Measurements from ENCODE around the gene MAVS.

DNA sequence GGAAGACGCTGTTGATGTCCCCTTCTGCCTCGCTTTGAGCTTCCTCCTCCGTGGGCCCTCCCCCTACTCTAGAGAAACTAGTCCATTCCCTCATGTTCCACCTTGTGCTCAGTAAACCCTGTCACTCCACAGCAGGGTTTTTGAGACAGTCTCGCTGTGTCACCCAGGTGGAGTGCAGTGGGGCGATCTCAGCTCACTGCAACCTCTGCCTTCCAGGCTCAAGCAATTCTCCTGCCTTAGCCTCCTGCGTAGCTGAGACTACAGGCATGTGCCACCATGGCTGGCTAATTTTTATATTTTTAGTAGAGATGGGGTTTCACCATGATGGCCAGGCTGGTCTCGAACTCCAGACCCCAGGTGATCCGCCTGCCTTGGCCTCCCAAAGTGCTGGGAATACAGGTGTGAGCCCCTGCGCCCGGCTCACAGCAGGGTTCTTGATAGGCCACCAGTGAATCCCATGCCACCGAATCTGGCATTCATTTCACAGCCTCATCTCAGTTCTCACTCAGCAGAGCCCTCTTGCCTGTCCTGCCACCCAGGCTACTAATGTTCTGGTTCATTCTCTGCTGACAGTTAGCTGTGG lies 78.6 kb downstream of the MAVS start:
- TF ChIP-seq POLR2A (IDR thresholded peaks at IDR 0.05; ENCODE audit: low read depth, low read length) (no peak), POLR2AphosphoS5 (IDR thresholded peaks at IDR 0.05; ENCODE audit: insufficient read depth, low read depth, low read length) (no peak), MYC (IDR thresholded peaks at IDR 0.05; ENCODE audit: low read depth, low read length) (no peak), GATA2 (IDR thresholded peaks at IDR 0.05; ENCODE audit: insufficient read depth, insufficient read length, low read depth, low read length) (no peak), EZH2 (IDR thresholded peaks at IDR 0.05; ENCODE audit: borderline replicate concordance, low read depth, low read length, severe bottlenecking) (no peak), FOS (IDR thresholded peaks at IDR 0.05; ENCODE audit: borderline replicate concordance, insufficient read depth, low read length) (no peak), JUN (IDR thresholded peaks at IDR 0.05; ENCODE audit: borderline replicate concordance, insufficient read depth, insufficient read length, low read depth) (no peak)
- TF ChIP-seq, protein P1, sequence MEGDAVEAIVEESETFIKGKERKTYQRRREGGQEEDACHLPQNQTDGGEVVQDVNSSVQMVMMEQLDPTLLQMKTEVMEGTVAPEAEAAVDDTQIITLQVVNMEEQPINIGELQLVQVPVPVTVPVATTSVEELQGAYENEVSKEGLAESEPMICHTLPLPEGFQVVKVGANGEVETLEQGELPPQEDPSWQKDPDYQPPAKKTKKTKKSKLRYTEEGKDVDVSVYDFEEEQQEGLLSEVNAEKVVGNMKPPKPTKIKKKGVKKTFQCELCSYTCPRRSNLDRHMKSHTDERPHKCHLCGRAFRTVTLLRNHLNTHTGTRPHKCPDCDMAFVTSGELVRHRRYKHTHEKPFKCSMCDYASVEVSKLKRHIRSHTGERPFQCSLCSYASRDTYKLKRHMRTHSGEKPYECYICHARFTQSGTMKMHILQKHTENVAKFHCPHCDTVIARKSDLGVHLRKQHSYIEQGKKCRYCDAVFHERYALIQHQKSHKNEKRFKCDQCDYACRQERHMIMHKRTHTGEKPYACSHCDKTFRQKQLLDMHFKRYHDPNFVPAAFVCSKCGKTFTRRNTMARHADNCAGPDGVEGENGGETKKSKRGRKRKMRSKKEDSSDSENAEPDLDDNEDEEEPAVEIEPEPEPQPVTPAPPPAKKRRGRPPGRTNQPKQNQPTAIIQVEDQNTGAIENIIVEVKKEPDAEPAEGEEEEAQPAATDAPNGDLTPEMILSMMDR (IDR thresholded peaks at IDR 0.05; ENCODE audit: extremely low read depth in 1 of 2, insufficient read depth in 1 of 2, low read depth in 1 of 2, low read length in 2 of 2): no peak
- TF ChIP-seq, protein P2, sequence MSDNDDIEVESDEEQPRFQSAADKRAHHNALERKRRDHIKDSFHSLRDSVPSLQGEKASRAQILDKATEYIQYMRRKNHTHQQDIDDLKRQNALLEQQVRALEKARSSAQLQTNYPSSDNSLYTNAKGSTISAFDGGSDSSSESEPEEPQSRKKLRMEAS (IDR thresholded peaks at IDR 0.05; ENCODE audit: insufficient read depth, insufficient read length): no peak
